T-helper 2 cell (primary cell): ENCODE results near the gene CABCOCO1.
"Not testable (repeated sequence)": the region's sequence is repeated elsewhere in the genome, so short reads cannot be mapped to it uniquely, and the experiment has no call there.

Experiments
- DNase-seq, 5 experiments: peaks; one replicate each; pipeline versions ENCODE4 v3.0.0 to v3.0.0-alpha.2; 2012 to 2022

The CABCOCO1 gene

DNA sequence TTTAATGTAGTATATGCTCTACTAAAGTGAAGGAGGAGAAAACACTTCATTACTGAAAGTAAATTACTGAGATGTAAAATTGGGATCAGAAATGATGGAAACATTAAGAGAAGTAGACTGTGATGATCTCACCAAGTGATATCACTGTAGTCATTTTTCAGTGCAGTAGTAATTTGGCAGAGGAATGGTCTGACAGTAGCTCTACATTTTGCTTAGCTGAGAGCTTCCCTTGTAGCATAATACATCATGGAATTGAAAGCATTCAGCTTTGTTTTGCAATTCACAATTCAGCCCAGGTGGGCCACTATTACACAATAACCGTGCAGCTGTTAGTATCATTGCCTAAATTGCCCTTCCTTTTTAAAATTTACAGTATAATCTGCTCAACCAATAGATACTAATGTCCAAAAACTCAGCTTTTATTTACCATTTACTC is 19.4 kb upstream of the CABCOCO1 start:
- no peak for DNase-seq

DNA sequence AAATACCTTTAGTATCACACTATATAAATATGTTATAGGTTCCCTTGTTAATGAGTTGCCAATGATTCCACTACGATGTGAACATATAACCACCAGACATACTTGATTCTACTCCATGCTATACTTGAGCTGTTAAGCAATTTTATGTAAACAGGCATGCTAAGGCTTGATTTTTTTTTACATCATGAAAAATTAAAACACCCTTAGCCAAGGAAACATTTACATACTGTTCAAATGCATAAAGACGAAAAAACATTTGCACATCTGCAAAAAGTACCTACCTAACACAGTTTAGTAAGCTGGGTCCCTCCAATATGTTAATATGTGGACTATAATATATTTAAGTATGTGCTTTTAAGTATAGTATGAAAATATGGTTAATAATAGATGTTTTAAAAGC is 9.0 kb upstream of the CABCOCO1 start:
- DNase-seq, result no peak

DNA sequence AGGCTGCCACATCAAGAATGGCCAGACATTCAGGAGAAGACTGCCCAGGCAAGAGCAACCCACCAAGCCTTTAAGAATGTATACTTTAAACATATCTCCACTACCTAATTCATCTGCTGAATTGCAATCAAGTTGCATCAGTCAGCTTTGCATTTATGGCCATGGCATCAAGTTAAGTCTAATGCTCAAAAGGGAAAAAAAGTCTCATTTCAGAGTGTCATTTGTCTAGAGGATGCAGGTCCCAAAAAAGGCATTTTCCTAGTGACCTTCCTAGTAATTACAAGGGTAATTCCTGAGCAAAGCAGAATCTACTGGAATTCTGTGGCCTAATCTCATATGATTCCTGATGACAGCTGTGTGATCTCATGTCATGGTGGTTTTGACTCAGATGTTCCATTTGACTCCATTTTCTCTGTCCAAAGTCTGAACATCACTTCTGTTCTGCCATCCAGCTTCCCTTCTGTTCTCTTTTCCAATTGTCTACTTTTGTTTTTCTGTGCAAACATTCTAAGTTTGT is 7.3 kb upstream of the CABCOCO1 start:
- DNase-seq, result no peak

DNA sequence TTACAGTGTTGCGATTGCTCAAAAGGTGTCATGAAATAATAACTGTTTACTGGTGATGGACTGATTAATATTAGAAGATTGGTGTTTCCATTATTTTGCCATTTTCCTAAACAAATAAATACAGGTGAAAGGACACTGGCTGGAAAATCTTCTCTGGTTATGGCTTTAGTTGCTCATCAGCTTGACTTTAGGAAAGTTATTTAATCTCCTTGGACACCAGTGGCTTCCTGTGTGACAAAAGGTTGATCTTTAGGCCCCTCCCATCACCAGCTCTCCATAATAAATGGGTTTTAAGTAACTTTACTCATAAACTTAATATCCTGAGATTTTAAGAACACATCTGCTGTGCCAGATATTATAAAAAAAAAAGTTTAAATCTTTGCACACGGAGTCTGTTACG is 737 bp downstream of the CABCOCO1 start:
- DNase-seq, result no peak

DNA sequence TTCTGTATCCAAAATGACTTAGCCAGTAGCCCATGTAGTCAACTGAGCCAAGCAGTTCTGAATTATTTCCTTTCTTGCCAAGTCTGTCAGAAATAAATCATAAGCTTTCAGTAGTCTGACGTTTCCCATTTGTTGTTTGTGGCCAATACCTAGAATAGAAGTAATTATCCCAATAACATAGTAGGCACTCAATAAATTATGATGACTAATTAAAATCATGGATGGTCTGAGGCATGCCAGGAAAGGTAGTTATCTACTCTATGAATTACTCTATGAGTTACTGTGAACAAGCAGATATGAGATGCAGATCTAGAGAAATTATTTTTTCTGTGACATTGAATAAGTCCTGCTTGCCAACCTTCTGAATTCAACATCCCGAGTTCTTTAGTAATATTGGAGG is 2.3 kb downstream of the CABCOCO1 start:
- no peak for DNase-seq

DNA sequence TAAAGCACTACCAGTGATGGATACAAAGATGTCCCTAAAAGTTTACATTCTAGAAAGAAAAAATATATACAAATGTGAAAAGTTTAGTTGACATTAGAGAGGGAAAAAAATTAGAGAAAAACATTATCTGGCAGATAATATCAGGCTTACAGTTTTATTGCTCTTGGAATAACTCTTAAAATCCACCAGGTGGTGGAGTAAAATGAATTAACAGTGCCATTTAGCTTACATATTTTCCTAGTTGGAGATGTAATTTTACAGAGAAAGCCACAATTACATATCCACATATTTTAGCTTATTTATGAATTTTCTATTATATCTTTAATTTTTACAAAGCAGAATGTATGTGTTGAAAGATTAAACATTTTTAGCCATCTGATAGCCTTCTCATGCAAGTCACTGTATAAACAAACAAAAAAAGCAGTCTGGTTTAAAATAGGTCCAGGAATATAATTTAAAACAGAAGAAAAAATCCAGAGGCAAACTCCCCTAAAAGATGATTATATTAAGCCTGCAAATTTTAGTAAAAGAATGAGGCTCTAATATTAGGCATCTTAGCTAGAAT is 6.5 kb downstream of the CABCOCO1 start:
- DNase-seq, result no peak

DNA sequence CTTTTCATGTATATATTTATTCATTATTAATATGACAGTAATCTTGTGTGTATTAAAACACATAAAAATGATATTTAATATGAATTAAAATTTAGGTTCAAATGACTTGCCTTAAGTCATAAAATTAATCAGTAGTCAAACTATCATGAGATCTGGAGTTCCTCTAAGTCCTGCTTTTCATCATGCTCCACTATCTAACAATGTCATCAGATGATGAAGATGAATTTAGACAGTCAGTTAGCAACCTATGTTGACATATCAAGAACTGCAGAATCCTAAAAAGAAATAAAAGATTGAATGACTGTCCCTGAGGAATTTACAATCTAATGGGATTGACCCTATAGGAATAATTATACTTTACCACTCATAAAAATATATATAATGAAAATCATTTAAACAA is 7.1 kb downstream of the CABCOCO1 start:
- DNase-seq, result no peak

DNA sequence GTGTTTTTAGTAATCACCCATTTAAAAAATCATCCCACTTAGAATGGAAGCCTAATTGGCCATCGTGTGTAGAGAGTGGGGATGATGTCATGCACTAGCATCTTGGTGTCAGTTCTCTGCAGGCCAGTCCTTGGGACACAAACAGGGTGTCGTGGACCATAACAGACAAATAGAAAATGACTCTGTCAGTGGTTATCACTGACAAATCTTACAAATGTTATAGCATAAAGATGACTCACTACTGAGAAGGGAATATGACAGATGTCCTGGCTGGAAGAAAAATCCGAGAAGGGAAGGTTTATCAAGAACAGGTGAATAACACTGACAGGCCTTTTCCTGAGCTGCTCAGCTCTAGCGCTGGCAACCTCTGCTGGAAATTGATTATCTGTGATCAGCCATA is 10.6 kb downstream of the CABCOCO1 start:
- no peak for DNase-seq

DNA sequence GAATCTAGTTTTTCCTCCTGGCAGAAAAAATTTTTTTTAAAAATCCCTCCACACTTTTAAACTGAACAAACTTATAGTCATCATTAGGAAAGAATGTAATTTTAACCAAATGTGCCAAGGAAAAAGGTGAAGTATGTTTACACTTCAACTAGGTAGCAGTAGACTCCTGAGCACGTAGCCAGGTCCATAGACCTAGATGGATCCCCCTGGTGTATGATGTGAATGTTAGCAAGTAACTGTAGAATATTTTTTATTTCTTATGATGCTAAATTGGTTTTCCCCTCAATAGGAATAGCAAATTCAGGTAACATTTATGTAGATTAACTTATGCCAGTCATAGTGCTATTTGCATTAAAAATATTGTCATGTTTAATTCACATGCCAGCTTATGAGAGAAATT is 19.6 kb downstream of the CABCOCO1 start:
- DNase-seq, result no peak

DNA sequence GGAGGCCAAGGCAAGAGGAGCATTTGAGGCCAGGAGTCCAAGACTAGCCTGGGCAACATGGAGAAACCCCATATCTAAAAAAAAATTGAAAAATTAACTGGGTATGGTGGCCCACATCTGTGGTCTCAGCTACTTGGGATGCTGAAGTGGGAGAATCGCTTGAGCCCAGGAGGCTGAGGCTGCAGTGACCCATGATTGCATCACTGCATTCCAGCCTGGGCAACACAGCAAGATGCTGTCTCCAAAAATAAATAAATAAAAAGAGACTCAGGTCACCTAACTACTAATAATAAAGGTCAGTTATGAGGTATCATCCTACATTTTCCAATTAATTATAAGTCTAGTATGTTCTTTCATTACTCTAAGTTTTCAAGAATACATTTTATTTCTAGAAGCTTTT is 20.6 kb downstream of the CABCOCO1 start:
- DNase-seq, result no peak

DNA sequence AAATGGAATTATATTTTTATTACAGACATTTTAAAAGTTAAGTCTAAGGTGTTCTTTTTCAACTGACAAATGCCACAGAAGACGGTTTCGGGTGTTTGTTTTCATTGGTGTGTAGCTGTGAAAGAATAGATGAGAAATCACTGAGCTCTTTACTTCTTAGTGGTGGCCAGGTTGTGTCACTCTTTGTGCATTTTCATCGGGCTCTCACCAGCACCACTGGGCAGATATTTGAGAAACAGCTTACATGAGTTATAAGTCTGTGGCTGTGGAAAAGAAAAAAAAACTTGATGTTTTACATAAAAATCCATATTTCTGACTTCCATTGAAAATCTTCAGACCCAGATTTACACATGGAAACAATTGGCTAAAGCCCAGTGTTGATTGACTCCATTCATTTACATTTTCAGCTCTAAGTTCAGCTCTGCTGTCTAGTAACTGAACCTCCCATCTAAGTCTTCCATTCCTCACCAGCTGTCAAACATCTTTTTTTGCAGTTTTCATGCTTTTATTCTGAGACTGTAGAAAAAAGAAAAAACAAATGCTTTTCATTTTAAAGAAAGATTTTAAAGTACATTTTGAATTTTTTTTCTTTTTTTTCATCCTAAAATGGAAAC is 22.3 kb downstream of the CABCOCO1 start:
- no peak for DNase-seq

DNA sequence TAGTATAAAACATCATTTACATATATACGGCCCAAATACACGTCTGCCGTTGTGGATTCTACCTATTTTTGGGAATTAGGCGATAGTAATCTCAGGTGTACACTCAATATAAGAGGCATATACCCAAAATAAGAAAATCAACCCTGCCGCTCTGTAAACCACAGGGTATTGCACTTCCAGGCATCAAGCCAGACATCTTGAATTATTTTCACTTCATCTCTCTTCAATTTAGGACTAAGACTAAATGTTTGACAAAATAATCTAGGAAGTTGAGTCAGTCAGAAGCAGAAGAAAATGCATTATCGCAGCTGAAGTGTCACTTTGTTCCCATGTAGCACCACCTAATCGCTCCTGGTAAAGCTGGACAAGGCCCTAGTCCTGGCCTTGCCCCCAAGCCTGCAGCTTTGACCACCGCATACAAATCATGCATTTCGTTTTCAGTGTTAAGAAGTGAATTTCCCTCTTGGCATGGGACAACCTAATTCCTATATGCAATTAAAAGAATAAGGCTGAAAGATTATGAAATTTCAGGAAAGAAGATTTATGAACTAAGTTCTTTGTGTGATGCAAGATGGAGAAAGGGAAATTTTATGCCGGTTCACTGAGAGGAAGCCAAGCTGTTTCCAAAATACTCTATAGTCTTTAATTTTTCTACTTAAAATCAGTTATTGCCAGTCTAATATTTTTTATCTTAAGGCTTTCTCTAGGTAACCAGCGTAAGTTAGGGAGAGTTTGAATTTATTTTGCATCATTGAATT is 26.0 kb downstream of the CABCOCO1 start:
- no peak for DNase-seq

DNA sequence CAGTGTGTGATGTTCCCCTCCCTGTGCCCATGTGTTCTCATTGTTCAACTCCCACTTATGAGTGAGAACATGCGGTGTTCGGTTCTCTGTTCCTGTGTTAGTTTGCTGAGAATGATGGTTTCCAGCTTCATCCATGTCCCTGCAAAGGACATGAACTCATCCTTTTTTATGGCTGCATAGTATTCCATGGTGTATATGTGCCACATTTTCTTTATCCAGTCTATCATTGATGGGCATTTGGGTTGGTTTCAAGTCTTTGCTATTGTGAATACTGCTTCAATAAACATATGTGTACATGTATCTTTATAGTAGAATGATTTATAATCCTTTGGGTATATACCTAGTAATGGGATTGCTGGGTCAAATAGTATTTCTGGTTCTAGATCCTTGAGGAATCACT is 28.9 kb downstream of the CABCOCO1 start:
- DNase-seq, result not testable (repeated sequence)

DNA sequence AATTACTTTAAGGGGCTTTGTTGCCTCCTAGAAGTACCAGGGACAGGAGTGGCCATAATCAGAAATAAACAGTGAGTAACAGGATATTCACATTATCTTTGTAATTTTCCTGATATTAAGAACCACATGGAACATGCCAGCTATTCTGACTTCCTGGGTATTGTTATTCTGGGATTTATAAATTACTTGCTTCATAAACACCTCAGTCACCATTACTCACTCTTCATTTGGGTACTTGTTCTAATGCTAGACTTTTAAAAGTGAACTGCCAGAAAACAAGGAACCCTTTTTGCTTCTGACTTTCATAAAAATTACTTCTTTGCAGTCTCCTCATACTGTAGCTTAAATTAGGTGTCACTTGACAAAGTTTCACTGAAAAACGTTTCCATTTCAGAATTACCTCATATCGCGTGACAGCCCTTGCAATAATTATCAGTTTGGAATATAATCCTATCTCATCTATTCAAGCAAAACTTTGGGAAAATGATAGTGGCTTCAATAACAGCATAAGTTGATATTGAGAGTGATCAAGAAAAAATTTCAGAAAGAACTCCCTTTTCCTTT is 29.8 kb downstream of the CABCOCO1 start:
- no peak for DNase-seq

DNA sequence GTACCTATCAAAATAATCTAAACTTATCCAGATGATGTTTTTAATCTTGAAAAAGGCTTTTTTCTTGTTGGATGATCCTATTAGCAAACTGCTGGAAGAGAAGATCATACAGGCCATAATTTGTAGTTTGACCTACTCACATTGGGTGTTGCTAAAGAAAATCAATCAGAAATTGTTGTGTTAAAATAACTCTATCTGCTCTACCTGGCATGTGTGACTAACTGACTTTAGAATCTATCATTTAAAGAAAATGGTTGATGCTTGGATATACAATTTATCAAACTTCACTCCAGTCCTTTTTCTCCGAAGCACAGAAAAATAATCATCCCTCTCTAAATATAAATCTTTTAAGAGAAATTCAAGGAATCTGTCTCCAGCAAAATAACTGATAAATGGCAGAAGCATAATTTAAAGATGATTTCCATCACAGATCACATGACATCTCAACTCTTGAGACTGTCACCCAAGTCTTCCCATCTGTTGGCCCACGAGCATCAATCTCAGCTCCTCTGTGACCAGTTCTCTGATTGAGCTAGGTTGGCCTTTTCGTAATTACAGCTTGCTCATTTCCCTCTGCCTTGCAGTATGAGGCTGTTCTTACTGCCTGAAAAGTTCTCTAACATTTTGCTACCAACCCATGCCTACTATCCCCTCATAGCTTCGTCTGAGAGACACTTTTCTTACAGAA is 36.4 kb downstream of the CABCOCO1 start:
- DNase-seq, result no peak

DNA sequence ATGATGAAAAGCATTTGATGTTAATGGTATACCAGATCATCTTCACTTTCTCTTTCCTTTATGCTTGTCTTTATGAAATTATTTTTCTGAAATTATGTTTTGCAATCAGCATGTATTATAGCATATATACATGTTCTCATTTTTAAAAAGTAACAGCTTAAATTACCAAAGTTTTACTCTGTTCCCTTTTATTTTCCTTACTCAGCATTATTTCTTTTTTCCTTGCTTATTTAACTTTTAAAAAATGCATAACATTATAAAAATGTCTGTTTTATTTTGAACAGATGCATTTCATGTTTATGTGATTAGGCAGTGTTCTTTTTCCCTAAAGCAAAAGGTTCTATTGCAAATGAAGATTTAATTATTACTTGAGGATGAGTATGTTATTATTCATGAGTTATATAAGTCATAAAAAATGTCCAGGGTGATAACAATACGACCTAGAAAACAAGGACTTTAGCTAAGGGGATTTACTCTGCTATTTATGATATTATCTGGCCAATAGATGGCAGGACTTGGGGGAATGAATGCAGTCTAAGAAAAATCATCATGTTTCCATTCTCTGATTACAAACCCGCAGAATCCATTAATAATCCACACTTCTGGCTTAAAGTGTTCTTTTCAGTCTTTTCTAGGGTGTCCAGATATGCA is 38.5 kb downstream of the CABCOCO1 start:
- DNase-seq, result no peak

DNA sequence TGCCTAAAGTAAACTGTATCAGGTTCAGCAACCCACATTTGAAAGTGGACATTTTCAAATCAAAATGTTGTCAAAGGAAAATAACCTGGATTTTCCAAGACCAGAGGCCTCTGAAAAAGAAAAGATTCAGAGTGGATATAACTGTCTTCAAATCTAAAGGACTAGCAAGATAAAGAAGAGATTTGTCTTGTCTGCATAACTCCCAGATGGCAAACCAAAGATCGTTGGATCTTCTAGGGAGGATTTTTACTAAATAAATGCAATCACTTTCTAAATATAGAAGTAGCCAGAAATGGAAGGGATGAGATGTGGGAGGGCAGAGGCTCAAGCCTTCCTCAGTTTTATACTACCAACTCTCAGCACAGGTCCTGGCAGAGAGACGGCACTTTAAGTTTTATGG is 39.0 kb downstream of the CABCOCO1 start:
- DNase-seq, result no peak

DNA sequence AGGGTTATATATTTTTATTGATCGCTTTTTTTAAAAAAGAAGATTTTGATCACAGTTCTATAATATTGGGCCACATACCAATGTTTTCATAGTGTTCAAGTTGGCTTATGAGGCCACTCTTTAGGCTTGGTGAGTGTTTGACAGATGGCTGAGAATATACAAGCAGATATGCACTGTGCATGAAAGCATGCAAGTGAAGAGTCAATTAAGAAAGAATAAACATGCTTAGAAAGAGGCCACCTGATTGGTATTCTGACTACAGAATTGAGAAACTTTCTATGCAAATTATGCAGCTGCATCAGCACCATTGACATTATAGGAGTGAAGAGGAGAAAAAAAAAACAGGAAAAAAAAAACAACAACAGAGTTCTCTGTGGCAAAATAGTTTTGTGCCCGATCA is 39.9 kb downstream of the CABCOCO1 start:
- no peak for DNase-seq

DNA sequence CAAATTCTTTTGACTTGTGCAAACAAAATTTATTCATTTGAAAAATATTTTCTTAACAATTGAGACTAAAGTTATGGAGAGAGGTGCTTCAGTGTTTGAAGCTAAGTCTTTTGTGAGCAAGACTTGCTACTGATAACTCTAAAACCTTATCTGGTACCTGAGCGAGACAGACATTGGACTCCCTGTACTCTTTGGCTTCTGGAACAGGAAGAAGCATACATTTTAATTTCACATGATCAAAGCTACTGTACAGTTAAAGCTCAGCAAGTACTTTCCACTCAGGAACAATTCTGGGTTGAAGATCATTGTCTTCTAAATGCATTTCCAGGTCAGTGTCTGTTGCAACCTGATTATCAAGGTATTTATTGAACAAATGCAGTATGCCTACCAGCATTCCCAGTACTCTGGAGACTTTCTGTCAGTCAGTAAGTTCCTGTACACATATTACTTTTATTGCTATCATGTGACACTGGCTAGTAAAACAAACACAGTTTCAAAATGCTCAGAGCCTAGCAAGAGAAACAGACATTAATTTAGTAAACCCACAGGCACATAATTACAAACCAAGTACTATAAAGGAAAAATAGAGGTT is 42.4 kb downstream of the CABCOCO1 start:
- no peak for DNase-seq

DNA sequence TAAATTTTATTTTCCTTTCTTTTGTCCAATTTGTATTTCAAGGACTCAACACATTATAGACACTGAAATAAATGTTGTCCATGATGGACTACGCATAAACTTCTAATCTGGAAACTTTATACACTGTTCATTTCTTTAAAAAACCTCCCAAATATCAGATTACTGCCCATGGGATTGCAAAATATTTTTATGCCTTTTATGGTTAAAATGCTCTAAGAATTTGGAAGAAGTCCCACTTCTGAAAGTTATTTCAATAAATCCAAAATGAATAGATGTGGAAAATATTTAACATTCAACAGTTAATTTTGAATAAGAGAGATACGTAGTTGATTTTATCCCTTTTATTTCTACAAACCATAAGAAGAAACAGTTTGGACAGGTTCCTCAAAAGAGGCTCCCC is 46.1 kb downstream of the CABCOCO1 start:
- no peak for DNase-seq

DNA sequence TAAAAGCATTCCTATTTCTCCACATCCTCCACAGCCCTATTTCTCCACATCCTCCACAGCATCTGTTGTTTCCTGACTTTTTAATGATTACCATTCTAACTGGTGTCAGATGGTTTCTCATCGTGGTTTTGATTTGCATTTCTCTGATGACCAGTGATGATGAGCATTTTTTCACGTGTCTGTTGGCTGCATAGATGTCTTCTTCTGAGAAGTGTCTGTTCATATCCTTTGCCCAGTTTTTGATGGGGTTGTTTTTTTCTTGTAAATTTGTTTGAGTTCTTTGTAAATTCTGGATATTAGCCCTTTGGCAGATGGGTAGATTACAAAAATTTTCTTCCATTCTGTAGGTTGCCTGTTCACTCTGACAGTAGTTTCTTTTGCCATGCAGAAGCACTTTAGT is 49.4 kb downstream of the CABCOCO1 start:
- not testable (repeated sequence) for DNase-seq

DNA sequence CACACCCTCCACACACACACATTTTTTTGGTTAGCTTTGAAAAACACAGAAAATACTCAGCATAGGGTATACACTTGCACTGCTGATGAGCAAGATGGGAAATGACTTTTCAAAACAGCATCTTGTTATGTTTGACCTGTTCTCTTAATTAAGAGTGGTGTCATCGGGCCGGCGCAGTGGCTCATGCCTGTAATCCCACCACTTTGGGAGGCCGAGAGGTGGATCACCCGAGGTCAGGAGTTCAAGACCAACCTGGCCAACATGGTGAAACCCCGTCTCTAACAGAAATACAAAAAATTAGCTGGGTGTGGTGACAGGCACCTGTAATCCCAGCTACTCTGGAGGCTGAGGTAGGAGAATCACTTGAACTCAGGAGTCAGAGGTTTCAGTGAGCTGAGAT is 56.7 kb downstream of the CABCOCO1 start:
- not testable (repeated sequence) for DNase-seq
